ENCODE measurements around the gene RASSF8.

Gene RASSF8

GRCh38 chr12:25988505-25988904 is 30.0 kb downstream of the RASSF8 start:
- TF ChIP-seq ZFP30 (CRISPR knock-in tag; IDR thresholded peaks at IDR 0.05), result no peak
- no peak for TF ChIP-seq ZC3H10 (CRISPR knock-in tag; IDR thresholded peaks at IDR 0.05)
- TF ChIP-seq POU6F1 (CRISPR knock-in tag; IDR thresholded peaks at IDR 0.05; ENCODE audit: borderline replicate concordance, low read depth), result no peak
- TF ChIP-seq TCF4 (CRISPR knock-in tag; IDR thresholded peaks at IDR 0.05; ENCODE audit: borderline replicate concordance), result no peak
- no peak for TF ChIP-seq ZNF8 (CRISPR knock-in tag; IDR thresholded peaks at IDR 0.05)
- no peak for TF ChIP-seq PATZ1 (CRISPR knock-in tag; IDR thresholded peaks at IDR 0.05; ENCODE audit: borderline replicate concordance)
- TF ChIP-seq RARB (CRISPR knock-in tag; IDR thresholded peaks at IDR 0.05), result no peak
- no peak for TF ChIP-seq ZFP3 (CRISPR knock-in tag; IDR thresholded peaks at IDR 0.05)
- no peak for TF ChIP-seq BACH2 (CRISPR knock-in tag; IDR thresholded peaks at IDR 0.05; ENCODE audit: borderline replicate concordance)
- no peak for TF ChIP-seq ISL1 (CRISPR knock-in tag; IDR thresholded peaks at IDR 0.05)
- TF ChIP-seq CSRNP3 (CRISPR knock-in tag; IDR thresholded peaks at IDR 0.05), result no peak
- TF ChIP-seq ZNF70 (CRISPR knock-in tag; IDR thresholded peaks at IDR 0.05), result no peak
- no peak for TF ChIP-seq ZNF565 (CRISPR knock-in tag; conservative IDR thresholded peaks at IDR 0.05; ENCODE audit: low read depth)
- ATAC-seq, result no peak

GRCh38 chr12:25990495-25990894 is 32.0 kb downstream of the RASSF8 start:
- TF ChIP-seq OSR1 (CRISPR knock-in tag; IDR thresholded peaks at IDR 0.05) (no peak), ARNTL (CRISPR knock-in tag; IDR thresholded peaks at IDR 0.05; ENCODE audit: borderline replicate concordance, low read depth) (no peak), ESRRG (CRISPR knock-in tag; IDR thresholded peaks at IDR 0.05) (no peak), SNAI2 (CRISPR knock-in tag; IDR thresholded peaks at IDR 0.05) (no peak), TSHZ2 (CRISPR knock-in tag; IDR thresholded peaks at IDR 0.05) (no peak), TCF4 (CRISPR knock-in tag; IDR thresholded peaks at IDR 0.05; ENCODE audit: borderline replicate concordance) (no peak), ZFP30 (CRISPR knock-in tag; IDR thresholded peaks at IDR 0.05) (no peak), CSRNP3 (CRISPR knock-in tag; IDR thresholded peaks at IDR 0.05) (no peak), ZNF8 (CRISPR knock-in tag; IDR thresholded peaks at IDR 0.05) (no peak), ZNF70 (CRISPR knock-in tag; IDR thresholded peaks at IDR 0.05) (no peak), TOX (CRISPR knock-in tag; IDR thresholded peaks at IDR 0.05; ENCODE audit: borderline replicate concordance) (no peak), ZNF565 (CRISPR knock-in tag; conservative IDR thresholded peaks at IDR 0.05; ENCODE audit: low read depth) (no peak), ZFP3 (CRISPR knock-in tag; IDR thresholded peaks at IDR 0.05) (no peak), CSDC2 (CRISPR knock-in tag; IDR thresholded peaks at IDR 0.05) (no peak)
- no peak for ATAC-seq

GRCh38 chr12:25992026-25992782 is 33.7 kb downstream of the RASSF8 start:
- ATAC-seq, result no peak
- no peak for TF ChIP-seq BACH2 (CRISPR knock-in tag; IDR thresholded peaks at IDR 0.05; ENCODE audit: borderline replicate concordance)
- no peak for TF ChIP-seq TSHZ2 (CRISPR knock-in tag; IDR thresholded peaks at IDR 0.05)
- no peak for TF ChIP-seq ZFP3 (CRISPR knock-in tag; IDR thresholded peaks at IDR 0.05)
- no peak for TF ChIP-seq ZNF70 (CRISPR knock-in tag; IDR thresholded peaks at IDR 0.05)
- TF ChIP-seq ESRRG (CRISPR knock-in tag; IDR thresholded peaks at IDR 0.05), result no peak
- no peak for TF ChIP-seq CREB5 (CRISPR knock-in tag; IDR thresholded peaks at IDR 0.05; ENCODE audit: low read depth)
- TF ChIP-seq CSRNP3 (CRISPR knock-in tag; IDR thresholded peaks at IDR 0.05), result no peak

Data from SK-N-SH treated with all-trans-retinoic acid at 6 μM for 48 hours (cell line).